ENCODE measurements around the gene JAG2.

- no peak for TF ChIP-seq EZH2 (IDR thresholded peaks at IDR 0.05; ENCODE audit: insufficient read depth, poor library complexity, severe bottlenecking)
- TF ChIP-seq EZH2phosphoT487 (IDR thresholded peaks at IDR 0.05; ENCODE audit: insufficient read depth, low read depth): no peak
Measured at GRCh38 chr14:105148604-105149145, 19.9 kb downstream of the JAG2 start.

Measured in GM23248 (cell line).